ENCODE measurements around the gene PAPPA.

- TF ChIP-seq POLR2A (IDR thresholded peaks at IDR 0.05; ENCODE audit: low read depth, low read length) (no peak), SPI1 (IDR thresholded peaks at IDR 0.05; ENCODE audit: low read depth, low read length) (no peak), TAF1 (IDR thresholded peaks at IDR 0.05; ENCODE audit: low read depth, low read length) (no peak), POLR2AphosphoS5 (IDR thresholded peaks at IDR 0.05; ENCODE audit: low read depth, low read length) (no peak), POU2F2 (IDR thresholded peaks at IDR 0.05; ENCODE audit: low read depth, low read length) (no peak), PAX5 (IDR thresholded peaks at IDR 0.05; ENCODE audit: insufficient read depth, low read length, severe bottlenecking) (no peak)
Measured at GRCh38 chr9:116251366-116251765, 97.8 kb downstream of the PAPPA start.
